ENCODE results near the gene TRPM8.
A peak's percentile ranks its signal among the peaks of the same experiment; 100 is the strongest.

The TRPM8 gene

DNA sequence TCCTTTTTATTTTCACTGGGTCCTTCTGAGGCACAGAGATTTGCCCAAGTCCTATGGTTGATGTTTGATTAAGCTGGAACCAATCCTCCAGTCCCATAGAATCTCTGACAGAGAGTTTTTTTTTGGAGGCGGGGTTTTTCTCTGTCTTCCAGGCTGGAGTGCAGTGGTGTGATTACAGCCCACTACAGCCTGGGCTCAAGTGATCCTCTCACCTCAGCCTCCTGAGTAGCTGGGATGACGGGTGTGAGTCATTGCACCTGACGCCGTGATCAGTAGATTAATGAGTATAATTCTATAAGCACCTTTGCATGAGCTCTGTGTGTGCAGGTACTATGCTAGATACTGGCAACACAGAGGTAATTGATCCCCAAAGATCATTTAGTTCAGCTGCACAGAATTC, 15.3 kb upstream of the TRPM8 start:
- TF ChIP-seq, protein P1, sequence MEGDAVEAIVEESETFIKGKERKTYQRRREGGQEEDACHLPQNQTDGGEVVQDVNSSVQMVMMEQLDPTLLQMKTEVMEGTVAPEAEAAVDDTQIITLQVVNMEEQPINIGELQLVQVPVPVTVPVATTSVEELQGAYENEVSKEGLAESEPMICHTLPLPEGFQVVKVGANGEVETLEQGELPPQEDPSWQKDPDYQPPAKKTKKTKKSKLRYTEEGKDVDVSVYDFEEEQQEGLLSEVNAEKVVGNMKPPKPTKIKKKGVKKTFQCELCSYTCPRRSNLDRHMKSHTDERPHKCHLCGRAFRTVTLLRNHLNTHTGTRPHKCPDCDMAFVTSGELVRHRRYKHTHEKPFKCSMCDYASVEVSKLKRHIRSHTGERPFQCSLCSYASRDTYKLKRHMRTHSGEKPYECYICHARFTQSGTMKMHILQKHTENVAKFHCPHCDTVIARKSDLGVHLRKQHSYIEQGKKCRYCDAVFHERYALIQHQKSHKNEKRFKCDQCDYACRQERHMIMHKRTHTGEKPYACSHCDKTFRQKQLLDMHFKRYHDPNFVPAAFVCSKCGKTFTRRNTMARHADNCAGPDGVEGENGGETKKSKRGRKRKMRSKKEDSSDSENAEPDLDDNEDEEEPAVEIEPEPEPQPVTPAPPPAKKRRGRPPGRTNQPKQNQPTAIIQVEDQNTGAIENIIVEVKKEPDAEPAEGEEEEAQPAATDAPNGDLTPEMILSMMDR (IDR thresholded peaks at IDR 0.05; ENCODE audit: insufficient read depth, low read depth, low read length, missing control alignments) = no peak
- no peak overlapping the region for H3K4me3 ChIP-seq (ENCODE audit: low read depth, low read length)
- DNase-seq (ENCODE audit: low read depth) = no peak

DNA sequence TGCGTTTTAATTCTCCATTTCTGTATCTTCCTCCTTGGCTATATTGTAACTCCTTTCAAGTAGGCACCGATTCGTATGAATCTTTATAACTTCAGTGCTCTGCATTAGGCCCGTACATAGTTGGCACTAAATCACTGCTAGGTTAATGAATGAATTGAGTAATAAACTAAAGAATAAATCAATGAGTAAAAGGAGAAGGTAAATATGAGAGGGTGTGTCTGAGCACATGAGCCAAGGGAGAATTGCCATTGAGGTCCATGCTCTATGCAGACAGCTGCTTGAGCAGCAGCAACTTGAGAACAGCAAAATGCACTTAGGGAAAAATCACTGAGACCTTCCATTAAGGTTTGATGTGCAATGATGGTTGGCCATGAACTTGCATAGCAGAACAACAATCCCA, 11.2 kb upstream of the TRPM8 start:
- TF ChIP-seq, protein P1 (IDR thresholded peaks at IDR 0.05; ENCODE audit: insufficient read depth, low read depth, low read length, missing control alignments) = no peak
- no peak overlapping the region for H3K4me3 ChIP-seq (ENCODE audit: low read depth, low read length)
- no peak for DNase-seq (ENCODE audit: low read depth)

GRCh38 chr2:233907627-233908026, 9.5 kb upstream of the TRPM8 start:
- DNase-seq (ENCODE audit: low read depth) = no peak
- TF ChIP-seq, protein P1 (IDR thresholded peaks at IDR 0.05; ENCODE audit: insufficient read depth, low read depth, low read length, missing control alignments) = no peak
- H3K4me3 ChIP-seq (ENCODE audit: low read depth, low read length) = no peak overlapping the region

DNA sequence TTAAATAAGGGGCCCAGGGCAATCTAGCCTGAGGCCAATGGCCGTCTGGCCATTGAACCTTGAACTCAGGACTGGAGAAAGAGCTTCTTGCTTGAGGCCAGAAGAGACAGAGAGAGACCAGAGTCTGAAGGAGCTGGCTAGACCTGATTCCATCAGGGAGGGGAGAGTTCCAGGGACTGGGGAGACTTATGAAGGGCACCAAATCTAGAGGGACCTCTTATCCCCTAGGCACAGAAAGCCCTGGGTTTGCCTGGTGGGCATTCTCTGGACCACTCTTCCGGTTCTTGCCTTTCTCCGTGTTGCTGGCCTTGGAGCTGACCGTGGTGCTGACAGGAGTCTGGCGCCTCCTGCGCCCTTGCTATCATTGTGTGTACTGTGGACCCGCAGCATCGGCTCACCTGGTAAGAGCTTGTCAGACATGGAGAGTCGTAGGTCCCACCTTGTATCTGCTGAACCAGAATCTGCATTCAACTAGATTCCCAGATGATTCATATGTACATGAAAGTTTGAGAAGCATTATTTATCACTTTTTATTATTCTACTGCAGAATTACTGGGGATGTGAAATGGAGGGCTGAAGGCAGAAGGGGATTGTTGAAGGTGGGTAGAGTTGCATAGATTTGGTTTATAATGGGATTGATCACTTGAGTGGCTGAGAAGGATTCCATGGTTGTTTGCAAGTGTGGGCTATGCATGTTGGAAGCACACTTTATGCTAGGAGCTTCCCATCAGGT, 4.3 kb upstream of the TRPM8 start:
- DNase-seq (ENCODE audit: low read depth) = peak; percentile 18
- H3K4me3 ChIP-seq (ENCODE audit: low read depth, low read length) = no peak overlapping the region
- TF ChIP-seq, protein P1 (IDR thresholded peaks at IDR 0.05; ENCODE audit: insufficient read depth, low read depth, low read length, missing control alignments) = no peak

DNA sequence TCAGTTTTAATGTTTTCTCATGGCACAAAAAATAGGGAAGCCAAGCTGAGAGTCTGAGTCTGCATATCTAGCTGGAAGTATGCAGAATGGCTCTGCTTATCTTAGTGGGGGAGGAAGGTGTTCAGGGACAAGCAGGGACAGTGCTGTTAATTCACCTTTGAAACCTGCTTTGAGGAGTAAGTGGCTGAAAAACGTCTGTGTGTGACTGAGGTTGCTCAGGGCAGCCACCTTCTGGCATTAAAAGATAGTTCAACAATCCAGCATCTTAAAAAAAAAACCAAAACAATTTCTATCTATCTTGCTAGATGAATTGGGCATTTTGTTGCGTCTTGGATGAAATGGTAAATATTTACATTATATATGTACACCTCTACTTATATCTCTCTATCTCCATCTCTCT, 2.0 kb upstream of the TRPM8 start:
- no peak overlapping the region for H3K4me3 ChIP-seq (ENCODE audit: low read depth, low read length)
- DNase-seq (ENCODE audit: low read depth) = peak; percentile 2

DNA sequence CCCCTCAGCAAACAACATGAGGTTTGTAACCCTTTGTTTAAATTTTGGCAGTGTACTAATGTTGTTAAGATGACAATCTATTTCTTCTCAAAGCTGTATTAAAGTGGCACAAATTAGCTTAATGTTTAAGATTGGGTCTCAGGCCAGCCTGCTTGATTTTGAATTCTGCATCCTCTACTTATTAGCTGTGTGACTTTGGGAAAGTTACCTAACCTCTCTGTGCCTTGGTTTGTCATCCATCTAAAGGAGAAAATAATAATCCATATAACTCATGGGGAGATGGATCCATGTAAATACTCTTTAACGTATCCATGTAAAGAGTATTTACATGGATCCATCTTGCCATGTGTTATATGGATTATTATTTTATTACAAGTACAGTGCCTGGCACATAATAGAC, 2.1 kb downstream of the TRPM8 start:
- no peak overlapping the region for H3K4me3 ChIP-seq (ENCODE audit: low read depth, low read length)
- no peak for DNase-seq (ENCODE audit: low read depth)
- TF ChIP-seq, protein P1 (IDR thresholded peaks at IDR 0.05; ENCODE audit: insufficient read depth, low read depth, low read length, missing control alignments) = no peak

More for the DNA sequence above, 2.0 kb upstream of the TRPM8 start:
- TF ChIP-seq, protein P1 (IDR thresholded peaks at IDR 0.05; ENCODE audit: insufficient read depth, low read depth, low read length, missing control alignments) = peak; percentile 1

DNA sequence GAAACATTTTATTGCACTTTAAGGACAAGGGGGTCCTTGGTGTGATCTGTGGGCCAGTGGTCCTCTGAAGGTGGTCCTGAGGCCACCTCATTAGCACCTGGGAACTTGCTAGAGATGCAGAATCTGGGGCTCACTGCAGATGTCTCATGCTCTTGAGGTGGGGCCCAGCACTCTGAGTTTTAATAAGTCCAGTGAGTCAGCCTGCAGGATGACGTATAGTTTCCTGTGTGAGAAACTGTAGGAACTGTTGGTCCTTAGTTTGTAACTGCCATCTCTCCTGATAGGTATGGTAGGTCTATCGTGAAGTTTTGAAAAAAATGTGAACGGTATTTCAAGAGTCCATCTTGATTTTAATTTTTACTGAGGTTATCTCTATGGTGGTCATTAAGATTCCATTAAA, 2.8 kb downstream of the TRPM8 start:
- TF ChIP-seq, protein P1 (IDR thresholded peaks at IDR 0.05; ENCODE audit: insufficient read depth, low read depth, low read length, missing control alignments) = no peak
- DNase-seq (ENCODE audit: low read depth) = no peak

More for the DNA sequence above, 2.8 kb downstream of the TRPM8 start:
- no peak overlapping the region for H3K4me3 ChIP-seq (ENCODE audit: low read depth, low read length)
